ENCODE results near the gene ZNF790. TPM values are rescaled to one million over a fixed set of nuclear protein-coding genes. Genes with fewer than 3 reads are reported as not detected.
A peak's percentile ranks its signal among the peaks of the same experiment; 100 is the strongest.

ZNF790 gene
- 0.27 and 1.2 TPM in 2 replicates for total RNA-seq (2014; rRNA removed; shearing (Covaris generic))

- DNase-seq (ENCODE audit: low spot score): peak; percentile 3
Observed at GRCh38 chr19:36837906-36838783, at the start of gene ZNF790. Gene ZNF790 (minus strand): TSS chr19:36838387. CDS start chr19:36825619, 12,768 bp downstream.

- DNase-seq (ENCODE audit: low spot score): no peak
Observed at GRCh38 chr19:36876993-36877938, 39.1 kb upstream of the ZNF790 start.

- no peak for DNase-seq (ENCODE audit: low spot score)
Observed at GRCh38 chr19:36851898-36852297, 13.7 kb upstream of the ZNF790 start.

- peak; percentile 22 for DNase-seq (ENCODE audit: low spot score)
Observed at GRCh38 chr19:36850559-36851442, 12.6 kb upstream of the ZNF790 start, which contains the start of gene ZNF345. Gene ZNF345 (plus strand): TSS chr19:36850876. CDS start chr19:36876831, 25,955 bp downstream.

GRCh38 chr19:36849701-36850558, 11.7 kb upstream of the ZNF790 start:
- DNase-seq (ENCODE audit: low spot score): no peak

- DNase-seq (ENCODE audit: low spot score): no peak
Observed at GRCh38 chr19:36847968-36848367, 9.8 kb upstream of the ZNF790 start.

- DNase-seq (ENCODE audit: low spot score): no peak
Observed at GRCh38 chr19:36838784-36839324, 667 bp upstream of the ZNF790 start.

GRCh38 chr19:36837176-36837905, 846 bp downstream of the ZNF790 start:
- no peak for DNase-seq (ENCODE audit: low spot score)

GRCh38 chr19:36833430-36833829, 4.8 kb downstream of the ZNF790 start:
- no peak for DNase-seq (ENCODE audit: low spot score)

GRCh38 chr19:36821758-36822157, 16.4 kb downstream of the ZNF790 start:
- no peak for DNase-seq (ENCODE audit: low spot score)

GRCh38 chr19:36819130-36819630, 19.0 kb downstream of the ZNF790 start:
- no peak for DNase-seq (ENCODE audit: low spot score)

GRCh38 chr19:36807029-36807428, 31.2 kb downstream of the ZNF790 start:
- DNase-seq (ENCODE audit: low spot score): no peak

GRCh38 chr19:36805364-36805763, 32.8 kb downstream of the ZNF790 start:
- no peak for DNase-seq (ENCODE audit: low spot score)

GRCh38 chr19:36797786-36798108, 40.4 kb downstream of the ZNF790 start:
- DNase-seq (ENCODE audit: low spot score): no peak

- DNase-seq (ENCODE audit: low spot score): no peak
Observed at GRCh38 chr19:36796714-36796992, 41.5 kb downstream of the ZNF790 start.

- DNase-seq (ENCODE audit: low spot score): peak; percentile 34
Observed at GRCh38 chr19:36791420-36792141, 46.6 kb downstream of the ZNF790 start.

- DNase-seq (ENCODE audit: low spot score): no peak
Observed at GRCh38 chr19:36775768-36776167, 62.4 kb downstream of the ZNF790 start.

- DNase-seq (ENCODE audit: low spot score): no peak
Observed at GRCh38 chr19:36773223-36773579, 65.0 kb downstream of the ZNF790 start.
